Inferior parietal cortex (tissue), 1 donor: ENCODE measurements around the gene SH3TC2.

Source experiments
- DNase-seq: peaks from one replicate; pipeline ENCODE4 v3.0.0-alpha.2; 2016; ENCODE audit errors: extremely low spot score

SH3TC2 gene

DNA sequence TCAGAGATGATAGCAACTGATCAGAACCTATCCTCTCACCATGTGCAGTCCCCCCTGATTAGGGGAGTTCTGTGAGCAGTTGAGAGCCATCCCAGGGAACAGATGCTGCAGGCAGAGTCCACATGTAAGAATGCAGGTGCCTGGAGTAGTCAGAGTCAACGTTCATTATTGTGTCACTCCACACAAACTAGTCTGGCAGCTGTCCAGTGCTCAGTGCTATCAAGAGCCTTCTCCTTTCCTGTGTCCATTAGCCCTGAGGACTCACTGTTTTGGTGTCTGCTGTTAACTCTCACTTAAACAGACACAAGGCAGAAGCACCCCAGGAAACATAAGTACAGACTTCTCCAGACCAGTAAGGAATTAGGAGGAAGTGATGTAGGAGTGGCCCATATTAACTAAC is 2.5 kb downstream of the SH3TC2 start:
- DNase-seq, result no peak

DNA sequence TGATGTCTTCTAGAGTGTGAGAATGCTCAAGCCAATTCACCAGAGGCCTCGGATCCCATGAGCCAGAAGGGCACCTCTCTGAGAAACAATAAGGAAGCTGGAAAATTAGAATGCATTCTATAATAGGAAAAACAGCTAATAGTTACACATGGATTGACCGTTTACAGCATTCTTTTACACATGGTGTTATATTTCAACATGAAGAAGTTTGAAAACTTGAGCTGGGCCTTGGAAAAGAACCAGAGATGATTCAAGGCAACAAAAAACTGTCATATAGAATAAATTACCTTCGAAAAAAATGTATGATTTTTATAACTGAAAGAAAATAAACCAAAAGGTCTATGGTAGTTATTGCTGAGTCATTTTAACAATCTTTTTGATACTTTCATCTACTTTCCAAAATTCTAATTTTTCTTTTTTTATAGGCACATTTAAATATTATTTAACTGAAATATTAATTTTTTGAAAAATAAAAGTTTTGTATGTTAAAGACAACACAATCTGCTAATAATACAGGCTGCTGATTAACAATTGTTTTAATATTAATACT is 6.2 kb downstream of the SH3TC2 start:
- DNase-seq, result no peak

DNA sequence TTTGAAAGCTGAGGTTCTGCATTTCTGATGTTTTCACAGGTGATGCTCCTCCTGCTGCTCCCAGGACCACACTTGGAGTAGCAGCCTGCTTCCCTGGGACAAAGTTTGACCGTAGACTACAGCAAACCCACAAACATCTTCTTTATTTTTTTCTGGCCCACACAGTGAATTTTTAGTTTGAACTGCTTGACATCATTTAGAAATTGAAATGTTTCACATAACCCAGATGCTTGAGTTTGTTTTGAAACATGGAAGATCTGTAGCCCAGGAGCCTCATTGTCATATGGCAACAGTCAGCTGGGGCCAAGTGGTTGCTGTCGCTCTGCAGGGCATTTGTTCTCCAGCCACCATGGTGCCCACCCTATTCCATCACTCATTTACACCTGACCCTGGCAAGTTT is 8.4 kb downstream of the SH3TC2 start:
- no peak for DNase-seq

- no peak for DNase-seq
Observed at GRCh38 chr5:149053072-149053695, 9.7 kb downstream of the SH3TC2 start.

DNA sequence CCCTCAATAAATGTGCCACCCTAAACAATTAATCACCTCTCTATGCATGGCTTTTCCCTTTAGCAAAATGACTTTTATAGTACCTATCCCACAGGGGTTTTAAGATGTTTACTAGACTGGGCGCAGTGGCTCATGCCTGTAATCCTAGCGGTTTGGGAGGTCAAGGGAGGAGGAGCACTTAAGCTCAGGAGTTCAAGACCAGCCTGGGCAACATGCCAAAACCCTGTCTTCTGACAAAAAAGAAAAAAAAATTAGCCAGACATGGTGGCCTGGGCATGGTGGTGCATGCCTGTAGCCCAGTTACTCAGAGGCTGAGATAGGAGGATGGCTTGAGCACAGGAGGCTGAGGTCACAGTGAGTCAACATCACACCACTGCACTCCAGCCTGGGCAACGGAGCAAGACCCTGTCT is 13.5 kb downstream of the SH3TC2 start:
- no peak for DNase-seq

DNA sequence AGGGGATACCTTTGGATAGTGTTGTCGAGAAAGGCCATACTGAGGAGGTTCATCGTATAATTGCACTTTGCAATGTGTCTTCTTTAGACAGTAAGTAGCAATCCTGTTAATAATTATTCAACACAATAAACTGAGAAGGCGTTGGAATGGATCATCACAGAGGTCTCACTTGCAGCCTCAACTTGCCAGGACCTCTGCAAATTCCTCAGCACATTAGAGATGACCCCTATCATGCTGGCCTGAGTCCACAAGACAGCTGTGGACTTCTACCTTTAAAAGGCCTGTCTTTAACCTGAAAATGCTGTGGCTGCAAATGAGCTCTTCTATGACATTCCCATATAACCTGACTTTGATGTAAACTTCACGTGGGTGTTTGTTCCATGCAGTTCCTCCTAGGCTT is 14.1 kb downstream of the SH3TC2 start:
- no peak for DNase-seq

GRCh38 chr5:149047462-149047861 is 15.4 kb downstream of the SH3TC2 start:
- no peak for DNase-seq

GRCh38 chr5:149046196-149046829 is 16.5 kb downstream of the SH3TC2 start:
- no peak for DNase-seq

DNA sequence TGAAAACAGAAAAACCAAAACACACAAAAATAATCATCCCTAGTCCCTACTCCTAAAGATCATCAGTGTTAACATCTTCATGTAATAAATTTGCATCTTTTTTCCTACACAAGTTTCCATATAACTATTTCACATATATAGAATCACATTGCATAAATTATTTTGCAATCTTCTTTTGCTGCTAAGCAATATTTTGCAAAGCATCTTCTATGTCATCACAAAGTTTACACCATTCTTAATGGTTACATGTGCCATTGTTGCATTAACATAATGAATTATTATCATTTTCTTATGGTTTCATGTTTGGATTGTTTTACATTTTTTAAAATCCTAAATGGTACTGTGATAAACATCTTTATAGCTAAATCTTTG is 17.8 kb downstream of the SH3TC2 start:
- no peak for DNase-seq

- DNase-seq, result no peak
Observed at GRCh38 chr5:149044453-149045088, 18.3 kb downstream of the SH3TC2 start.

GRCh38 chr5:149043641-149044040 is 19.2 kb downstream of the SH3TC2 start:
- DNase-seq, result no peak

GRCh38 chr5:149042865-149043264 is 20.0 kb downstream of the SH3TC2 start:
- DNase-seq, result no peak

DNA sequence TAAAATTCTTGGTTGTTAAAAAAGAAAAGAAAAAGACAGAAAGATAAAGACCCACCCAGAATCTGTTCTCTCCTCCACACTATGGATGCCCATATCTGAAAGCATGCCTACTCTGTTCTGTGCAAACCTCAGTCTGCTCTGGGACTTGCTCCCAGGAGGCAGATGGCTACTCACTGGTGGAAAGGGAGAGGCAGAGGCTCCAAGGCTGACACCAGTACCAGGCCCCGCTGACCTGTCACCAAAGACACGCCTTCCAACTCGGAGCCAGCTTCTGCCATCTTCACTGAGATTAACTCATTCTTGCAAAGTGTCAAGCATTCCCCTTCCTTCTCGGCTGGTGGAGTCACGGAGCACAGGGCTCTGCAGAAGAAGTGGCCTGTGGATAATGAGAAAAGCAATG is 21.6 kb downstream of the SH3TC2 start:
- no peak for DNase-seq

DNA sequence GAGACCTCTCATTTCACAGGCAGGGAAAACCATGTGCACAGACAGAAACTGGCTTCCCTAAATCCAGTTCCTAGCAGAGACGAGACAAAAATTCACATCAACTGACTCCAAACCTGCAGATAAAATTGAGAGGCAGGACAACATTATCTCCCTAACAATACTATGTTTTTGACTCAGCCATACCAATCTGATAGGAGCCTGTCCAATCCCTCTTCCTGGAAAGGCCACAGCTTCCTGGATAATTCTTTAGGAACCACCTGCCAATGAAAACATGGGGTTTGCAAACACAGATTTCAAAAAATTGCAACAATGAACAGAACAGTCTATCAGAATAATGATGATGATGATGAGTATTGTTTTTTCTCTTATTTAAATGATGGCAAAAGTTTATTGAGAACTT is 22.4 kb downstream of the SH3TC2 start:
- DNase-seq, result no peak

DNA sequence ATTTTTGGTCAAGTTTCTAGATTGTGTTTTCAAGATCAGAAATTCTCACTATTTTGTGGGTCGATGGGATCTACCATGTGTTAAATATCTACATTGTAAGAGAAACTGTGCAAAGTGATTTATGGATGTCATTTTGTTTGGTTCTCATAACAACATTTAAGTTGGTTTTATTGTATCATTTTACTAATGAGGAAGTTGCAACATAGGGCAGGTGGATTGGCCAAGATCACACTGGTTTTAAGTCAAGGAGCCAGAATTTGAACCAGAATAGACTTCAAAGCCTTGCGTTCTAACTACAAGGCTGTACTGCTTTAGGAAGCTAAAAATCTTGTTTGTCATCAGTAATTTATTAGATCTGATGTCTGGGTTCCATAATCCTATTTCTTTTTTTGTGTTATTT is 23.4 kb downstream of the SH3TC2 start:
- DNase-seq, result no peak

GRCh38 chr5:149038336-149039080 is 24.4 kb downstream of the SH3TC2 start:
- no peak for DNase-seq

GRCh38 chr5:149037817-149038216 is 25.0 kb downstream of the SH3TC2 start:
- no peak for DNase-seq

GRCh38 chr5:149036970-149037369 is 25.9 kb downstream of the SH3TC2 start:
- no peak for DNase-seq

DNA sequence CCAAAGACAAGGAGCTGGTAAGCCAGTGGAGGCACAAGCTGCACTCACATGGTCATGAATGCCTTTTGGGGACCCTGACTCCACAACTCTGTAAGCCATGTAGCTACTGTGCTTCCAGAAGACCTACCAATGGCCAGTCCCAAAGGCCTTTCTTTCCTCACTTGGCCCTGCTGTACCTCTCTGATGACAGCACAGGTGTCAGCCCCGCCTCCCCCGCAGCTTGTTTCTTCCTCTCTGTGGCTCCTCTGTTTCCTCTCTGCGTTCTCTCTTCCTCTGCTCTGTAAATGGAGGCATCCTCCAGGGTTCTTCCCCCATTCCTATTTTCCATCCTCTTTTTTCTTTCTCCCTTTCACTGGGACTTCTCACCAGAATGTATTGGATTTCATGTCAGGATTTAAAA is 26.7 kb downstream of the SH3TC2 start:
- no peak for DNase-seq

DNA sequence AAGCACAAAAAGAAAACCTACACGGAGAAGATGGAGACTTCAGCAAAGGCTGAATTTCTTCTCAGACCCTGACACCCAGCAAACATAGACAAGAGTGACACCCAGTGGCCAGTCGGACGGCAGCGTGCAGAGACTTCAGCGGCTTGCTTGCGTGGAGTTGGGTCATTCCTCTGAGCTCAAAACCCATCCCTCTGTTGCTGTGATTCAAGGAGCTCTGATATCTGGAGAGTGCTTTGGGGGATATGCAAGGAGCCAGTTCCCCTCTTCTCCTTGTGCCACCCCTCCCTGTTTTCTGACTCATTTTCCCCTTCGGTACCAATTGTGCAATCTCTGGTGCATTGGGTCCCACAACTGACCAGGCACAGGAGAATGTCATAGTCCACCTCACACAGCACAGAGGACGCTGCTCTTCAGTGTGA is 27.5 kb downstream of the SH3TC2 start:
- DNase-seq, result peak; percentile 86

GRCh38 chr5:149030838-149031397 is 31.9 kb downstream of the SH3TC2 start:
- DNase-seq, result no peak

DNA sequence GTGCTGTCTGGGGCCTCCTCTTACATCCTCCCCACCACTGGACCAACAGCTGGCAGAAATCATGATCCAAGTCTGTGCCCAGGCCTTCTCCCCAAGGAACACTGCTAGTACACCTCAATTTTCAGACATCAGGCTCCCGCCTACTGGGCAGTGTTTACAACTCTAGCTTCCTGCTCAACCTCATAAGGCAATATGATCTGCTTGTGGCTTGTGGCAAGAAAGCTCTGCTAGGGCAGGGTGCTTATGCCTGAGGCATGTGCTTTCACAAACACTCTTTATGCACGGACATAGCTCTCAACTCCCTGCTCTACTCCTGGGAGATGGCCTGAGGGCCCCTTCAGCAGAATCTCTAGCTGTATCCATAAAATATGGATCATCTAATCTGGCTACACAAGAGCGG is 32.5 kb downstream of the SH3TC2 start:
- no peak for DNase-seq
